Activated CD8-positive, alpha-beta T cell treated with anti-CD3 and anti-CD28 coated beads, Interleukin-2, amount 10 ng/mL, durations not matched to agents 7 days and 5 days (primary cell): ENCODE results near the gene KAZN. TPM values are rescaled to one million over a fixed set of nuclear protein-coding genes. Genes with fewer than 3 reads are reported as not detected.

ENCODE experiments used
- ATAC-seq: fragments of 150-1000 bp; cut with Tn5 transposase; one replicate; pipeline ENCODE4 v1.10.0; 2021; ENCODE audit warnings: moderate library complexity
- CTCF ChIA-PET: fragments of 350-600 bp; sonication (Branson Sonifier 250); formaldehyde crosslinking; loops from one replicate; lab custom pipeline; 2021; ENCODE audit warnings: antibody characterized with exemption; lab: Charles Lee
- POLR2A ChIA-PET: fragments of 350-600 bp; sonication (Branson Sonifier 250); formaldehyde crosslinking; loops from one replicate; lab custom pipeline; 2021; ENCODE audit warnings: antibody characterized with exemption; lab: Charles Lee
- DNase-seq: peaks from one replicate; pipeline ENCODE4 v3.0.0-alpha.2; 2020
- H3K27ac Mint-ChIP-seq: one replicate; pipeline ENCODE4 v1.8.0; 2021; ENCODE audit warnings: mild to moderate bottlenecking, mixed read lengths
- H3K27me3 Mint-ChIP-seq: one replicate; pipeline ENCODE4 v1.8.0; 2021; ENCODE audit warnings: low read depth, mixed read lengths
- H3K36me3 Mint-ChIP-seq: one replicate; pipeline ENCODE4 v1.8.0; 2021; ENCODE audit warnings: low read depth, mixed read lengths
- H3K4me1 Mint-ChIP-seq: one replicate; pipeline ENCODE4 v1.8.0; 2021; ENCODE audit warnings: low read depth, mixed read lengths
- H3K4me3 Mint-ChIP-seq: one replicate; pipeline ENCODE4 v1.8.0; 2021; ENCODE audit warnings: mild to moderate bottlenecking, mixed read lengths
- H3K9me3 Mint-ChIP-seq: one replicate; pipeline ENCODE4 v1.8.0; 2022; ENCODE audit warnings: mixed read lengths; ENCODE audit not compliant: insufficient read depth
- total RNA-seq, 2 experiments: library from RNA; stranded (reverse); gene quantifications; one replicate each; pipeline ENCODE4 v1.2.3, GENCODE V29; 2021

Gene KAZN
- total RNA-seq, 2 experiments from 2014 or later = 1.1 to 1.7 TPM

DNA sequence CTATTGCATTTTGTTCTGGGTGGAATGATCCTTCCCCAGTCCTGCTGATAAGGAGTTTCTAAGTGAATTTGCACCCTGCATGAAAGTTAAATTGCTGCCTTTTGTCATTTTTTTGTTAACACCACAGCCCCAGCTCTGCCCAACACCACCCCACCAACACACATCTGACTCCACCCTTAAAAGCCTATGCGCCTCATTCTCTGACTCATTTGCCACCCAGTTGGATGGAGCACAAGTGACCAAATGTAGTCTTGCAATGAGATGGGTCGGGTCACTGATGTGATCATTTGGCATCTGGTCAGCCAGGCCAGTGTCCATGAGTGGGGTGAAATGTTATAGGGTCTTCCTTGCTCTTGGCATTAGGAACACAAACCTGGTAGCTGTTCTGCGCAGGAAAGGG lies 256.8 kb downstream of the KAZN start:
- no peak for ATAC-seq
- DNase-seq = no peak
- H3K27ac Mint-ChIP-seq = no peak overlapping the region
- H3K27me3 Mint-ChIP-seq = no peaks in the 10 kb centered on the region
- H3K9me3 Mint-ChIP-seq = no peaks in the 10 kb centered on the region
- CTCF ChIA-PET = interaction anchor here (1.0 kb wide), 1 partner anchor 273 kb away, joined by 3 read pairs; no protein-coding TSS in a partner anchor
- POLR2A ChIA-PET = no interaction called here
- H3K4me1 Mint-ChIP-seq = no peaks in the 10 kb centered on the region
- no peaks in the 10 kb centered on the region for H3K36me3 Mint-ChIP-seq
- no peak overlapping the region for H3K4me3 Mint-ChIP-seq

DNA sequence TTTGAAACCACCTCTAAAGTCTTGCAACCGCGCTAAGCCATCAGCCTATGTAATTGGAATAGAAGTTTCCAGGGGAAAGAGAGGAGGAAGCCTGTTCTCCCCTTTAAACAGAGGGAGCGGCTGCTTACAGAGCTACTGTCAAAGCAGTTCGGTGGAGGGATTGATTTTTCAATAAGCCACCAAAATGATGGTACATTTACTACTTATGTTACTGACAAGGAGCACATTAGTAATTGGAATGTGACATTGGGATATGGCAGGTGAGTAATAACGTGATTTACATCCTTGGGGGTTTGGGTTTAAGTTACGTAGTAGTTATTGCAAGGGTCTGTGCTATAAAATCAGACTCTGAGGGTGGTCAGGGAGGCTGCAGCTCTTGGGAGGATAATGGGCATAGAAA lies 257.3 kb downstream of the KAZN start:
- H3K36me3 Mint-ChIP-seq = no peaks in the 10 kb centered on the region
- H3K9me3 Mint-ChIP-seq = no peaks in the 10 kb centered on the region
- ChIA-PET POLR2A (no interaction called here), CTCF (interaction anchor here (1.0 kb wide), 1 partner anchor 273 kb away, joined by 3 read pairs; no protein-coding TSS in a partner anchor)
- no peak overlapping the region for H3K27ac Mint-ChIP-seq
- DNase-seq (no peak), ATAC-seq (no peak)
- H3K4me1 Mint-ChIP-seq = no peaks in the 10 kb centered on the region
- no peaks in the 10 kb centered on the region for H3K27me3 Mint-ChIP-seq
- no peak overlapping the region for H3K4me3 Mint-ChIP-seq

DNA sequence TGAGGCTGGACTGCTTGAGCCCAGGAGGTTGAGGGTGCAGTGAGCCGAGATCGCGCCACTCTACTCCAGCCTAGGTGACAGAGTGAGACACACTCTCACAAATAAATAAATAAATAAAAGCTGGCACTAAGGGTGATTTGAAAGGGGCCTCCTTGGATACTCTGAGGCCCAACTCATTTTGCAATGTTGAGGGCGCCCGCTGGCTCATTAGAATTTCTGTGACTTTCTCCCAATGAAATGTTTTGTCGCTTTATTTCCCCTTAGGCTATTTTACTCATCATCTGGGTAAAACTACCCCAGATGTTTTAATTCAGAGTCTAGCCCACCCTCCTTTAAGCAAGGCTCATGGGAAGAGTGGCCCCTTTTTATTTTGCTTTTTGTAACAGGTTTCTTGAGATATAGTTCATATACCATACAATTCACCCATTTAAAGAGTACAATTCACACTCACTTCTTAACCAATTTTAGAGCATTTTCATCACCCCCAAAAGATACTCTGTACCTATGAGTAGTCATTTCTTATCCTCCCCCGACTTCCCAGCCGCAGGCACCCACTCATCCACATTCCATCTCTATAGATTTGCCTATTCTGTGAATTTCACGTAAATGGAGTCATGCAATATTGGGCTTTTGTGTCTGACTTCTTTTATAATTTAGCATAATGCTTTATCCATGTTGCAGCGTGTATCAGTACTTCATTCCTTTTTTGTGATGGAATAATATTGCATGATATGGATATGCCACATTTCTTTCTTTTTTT lies 259.1 kb downstream of the KAZN start:
- no peak overlapping the region for H3K27ac Mint-ChIP-seq
- CTCF ChIA-PET = no interaction called here

DNA sequence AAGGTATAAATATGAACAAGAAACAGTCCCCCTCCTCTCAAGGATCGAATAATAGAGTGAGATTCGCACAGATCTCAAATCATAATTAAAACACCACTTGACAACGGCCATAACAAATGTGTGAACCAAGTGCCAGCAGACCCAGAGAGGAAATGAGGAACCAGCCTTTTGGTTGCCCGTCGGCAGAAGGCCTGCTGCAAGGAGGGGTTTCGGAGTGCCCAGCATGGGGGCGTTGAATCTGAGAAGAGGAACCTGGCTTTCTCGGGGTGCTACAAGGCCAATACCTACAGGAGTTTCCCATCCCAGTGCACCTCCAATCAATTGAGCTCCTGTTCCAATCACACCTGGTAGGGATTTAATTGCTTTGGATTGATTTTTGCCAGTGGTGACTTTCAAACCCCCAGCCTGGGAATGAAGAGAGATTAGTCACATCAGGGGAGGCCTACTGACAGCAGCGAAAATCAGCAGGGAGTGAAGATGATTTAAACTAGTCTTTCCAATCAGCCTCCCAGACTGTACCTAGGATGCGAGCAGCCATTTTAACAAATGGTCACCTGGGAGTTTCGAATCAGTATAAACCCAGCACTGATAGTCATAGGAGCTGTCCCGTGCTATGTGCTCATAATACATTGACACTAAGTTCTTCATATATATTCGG lies 263.8 kb downstream of the KAZN start:
- Mint-ChIP-seq H3K27ac (no peak overlapping the region), H3K36me3 (no peaks in the 10 kb centered on the region), H3K27me3 (no peaks in the 10 kb centered on the region), H3K4me3 (no peak overlapping the region), H3K9me3 (no peaks in the 10 kb centered on the region), H3K4me1 (no peaks in the 10 kb centered on the region)
- POLR2A ChIA-PET = no interaction called here
- ATAC-seq (no peak), DNase-seq (no peak)
- CTCF ChIA-PET = no interaction called here

More for the DNA sequence above, 259.1 kb downstream of the KAZN start:
- Mint-ChIP-seq H3K36me3 (no peaks in the 10 kb centered on the region), H3K4me1 (no peaks in the 10 kb centered on the region), H3K4me3 (no peak overlapping the region), H3K9me3 (no peaks in the 10 kb centered on the region), H3K27me3 (no peaks in the 10 kb centered on the region)
- DNase-seq (no peak), ATAC-seq (no peak)
- POLR2A ChIA-PET = no interaction called here

DNA sequence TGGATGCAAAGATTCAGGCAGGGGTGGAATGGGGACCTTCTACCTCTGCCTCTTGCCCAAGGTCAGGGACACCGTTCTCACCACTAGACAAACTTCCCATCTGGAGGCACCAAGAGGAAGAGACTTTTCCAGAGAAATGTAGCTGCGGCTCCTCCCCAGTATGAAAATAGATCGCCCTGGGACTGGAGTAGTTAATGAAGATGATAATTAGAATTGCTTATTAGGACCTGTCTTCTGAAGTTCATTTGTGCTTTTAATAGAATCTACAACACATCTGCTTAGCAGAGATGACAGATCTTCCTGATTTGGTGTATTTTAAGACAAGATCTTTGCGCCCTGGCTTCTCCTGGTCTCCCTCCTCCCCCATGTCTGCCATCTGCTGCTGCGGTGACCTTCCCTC lies 266.6 kb downstream of the KAZN start:
- no peaks in the 10 kb centered on the region for H3K27me3 Mint-ChIP-seq
- ATAC-seq (no peak), DNase-seq (no peak)
- H3K36me3 Mint-ChIP-seq = no peaks in the 10 kb centered on the region
- no peaks in the 10 kb centered on the region for H3K9me3 Mint-ChIP-seq
- ChIA-PET CTCF (no interaction called here), POLR2A (no interaction called here)
- no peaks in the 10 kb centered on the region for H3K4me1 Mint-ChIP-seq
- H3K4me3 Mint-ChIP-seq = no peak overlapping the region
- no peak overlapping the region for H3K27ac Mint-ChIP-seq

DNA sequence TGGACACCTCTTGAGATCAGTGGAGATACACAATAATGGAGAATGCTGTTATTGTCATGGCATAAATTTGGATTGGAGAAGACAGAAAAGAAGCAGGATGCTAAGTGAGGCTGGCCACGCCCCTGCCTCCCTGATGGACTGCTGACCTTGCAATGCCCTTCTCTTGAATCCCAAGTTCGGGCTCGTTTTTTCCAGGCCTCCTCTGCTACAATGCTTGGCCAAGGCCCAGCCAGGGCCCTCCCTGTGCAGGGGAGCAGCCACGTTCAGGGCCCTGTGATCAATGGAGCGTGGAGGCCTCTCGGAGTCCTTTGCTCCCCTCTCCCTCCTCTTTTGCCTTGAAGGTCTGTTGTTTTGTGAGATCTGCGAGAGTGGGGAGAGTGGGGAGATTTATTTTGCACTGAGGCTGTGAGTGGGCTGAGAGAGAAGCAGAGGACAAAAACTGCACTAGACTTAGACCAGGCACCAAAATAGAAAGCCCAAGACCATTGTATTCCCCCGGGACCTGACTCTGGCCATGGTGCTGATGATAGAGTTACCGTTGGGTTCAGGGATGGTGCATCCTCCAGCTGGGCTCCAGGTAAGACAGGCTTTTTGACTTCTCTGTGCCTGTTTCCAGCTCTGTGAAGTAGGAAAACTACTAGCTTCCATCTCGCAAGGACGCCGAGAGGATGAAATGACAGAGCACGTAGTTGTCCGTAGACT lies 268.6 kb downstream of the KAZN start:
- Mint-ChIP-seq H3K4me3 (no peak overlapping the region), H3K36me3 (no peaks in the 10 kb centered on the region), H3K4me1 (no peaks in the 10 kb centered on the region), H3K27me3 (no peaks in the 10 kb centered on the region), H3K9me3 (no peaks in the 10 kb centered on the region), H3K27ac (no peak overlapping the region)
- CTCF ChIA-PET = no interaction called here
- POLR2A ChIA-PET = no interaction called here
- DNase-seq = no peak
- no peak for ATAC-seq

DNA sequence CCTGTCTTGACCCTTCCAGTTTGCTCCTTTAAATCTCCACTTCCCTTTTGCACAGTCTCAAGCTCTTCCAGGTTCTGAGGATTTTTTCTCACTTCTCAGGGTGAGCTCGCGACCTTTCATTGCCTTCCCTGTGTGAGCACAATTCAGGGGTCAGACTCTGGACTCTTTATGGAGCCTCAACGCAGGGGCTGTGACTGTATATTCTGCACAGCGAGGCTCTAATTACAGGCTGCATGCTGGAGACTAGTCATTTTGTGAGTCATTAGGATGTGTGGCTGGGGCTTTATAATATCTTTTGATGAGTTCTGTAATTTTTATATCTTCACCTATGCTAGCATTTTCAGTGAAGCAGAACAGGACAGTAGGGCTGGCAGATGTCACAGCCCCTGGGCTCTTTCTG lies 270.7 kb downstream of the KAZN start:
- Mint-ChIP-seq H3K27ac (no peak overlapping the region), H3K36me3 (no peaks in the 10 kb centered on the region), H3K27me3 (no peaks in the 10 kb centered on the region), H3K4me3 (no peak overlapping the region), H3K4me1 (no peaks in the 10 kb centered on the region), H3K9me3 (no peaks in the 10 kb centered on the region)
- DNase-seq (no peak), ATAC-seq (no peak)
- ChIA-PET CTCF (no interaction called here), POLR2A (no interaction called here)

DNA sequence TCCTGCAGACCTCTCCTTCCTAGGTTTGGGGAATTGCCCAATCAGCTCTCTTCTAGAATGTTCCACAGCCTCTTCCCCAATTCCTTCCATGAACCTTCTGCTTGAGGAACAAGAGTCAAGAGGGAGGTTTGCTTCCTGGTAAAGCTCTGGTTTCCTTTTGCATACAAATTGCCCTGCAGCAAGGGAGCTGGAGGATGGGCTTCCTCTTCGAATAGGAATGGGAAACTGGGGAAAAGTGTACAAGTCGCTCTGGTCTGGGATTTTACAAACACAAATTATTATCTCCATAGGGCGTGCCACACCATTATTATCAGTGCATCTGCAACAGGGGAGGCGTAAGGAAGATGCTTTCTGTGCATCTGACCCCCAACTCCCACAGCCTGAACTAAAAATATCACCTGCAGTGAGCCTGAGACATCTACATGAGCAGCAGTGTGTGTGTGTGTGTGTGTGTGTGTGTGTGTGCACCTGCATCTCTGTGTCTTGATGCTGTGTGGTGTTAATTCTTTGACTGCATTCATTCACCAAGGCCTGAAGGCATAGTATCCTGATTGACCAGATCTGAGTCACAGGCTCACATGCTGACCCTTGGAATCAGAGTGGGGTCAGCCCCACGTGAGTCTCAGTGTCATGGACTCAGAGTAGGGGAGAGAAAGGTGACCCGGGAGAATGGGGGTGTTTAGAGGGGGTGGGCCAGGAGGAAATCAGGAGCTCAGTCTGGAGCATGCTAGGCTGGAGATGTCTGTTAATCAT lies 272.9 kb downstream of the KAZN start:
- DNase-seq = no peak
- Mint-ChIP-seq H3K9me3 (no peaks in the 10 kb centered on the region), H3K27me3 (peaks cover 11% of the 10 kb centered on the region), H3K4me1 (no peaks in the 10 kb centered on the region), H3K4me3 (no peak overlapping the region), H3K36me3 (no peaks in the 10 kb centered on the region), H3K27ac (no peak overlapping the region)
- POLR2A ChIA-PET = no interaction called here
- CTCF ChIA-PET = no interaction called here
- ATAC-seq = no peak

DNA sequence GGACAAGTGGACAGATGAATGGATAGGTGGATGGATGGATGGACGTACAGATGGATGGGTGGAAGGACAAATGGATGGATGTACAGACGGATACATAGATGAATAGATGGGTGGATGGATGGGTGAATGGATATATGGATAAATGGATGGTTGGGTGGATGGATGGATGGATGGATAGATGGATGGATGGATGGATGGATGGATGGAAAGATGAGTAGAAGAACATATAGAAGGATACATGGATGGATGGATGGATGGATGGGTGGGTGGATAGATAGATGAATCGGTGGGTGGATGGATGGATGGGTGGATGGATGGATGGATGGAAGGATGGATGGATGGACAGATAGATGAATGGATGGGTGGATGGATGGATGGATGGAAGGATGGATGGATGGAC lies 274.3 kb downstream of the KAZN start:
- POLR2A ChIA-PET = no interaction called here
- no peak overlapping the region for H3K4me3 Mint-ChIP-seq
- DNase-seq = no peak
- H3K4me1 Mint-ChIP-seq = no peaks in the 10 kb centered on the region
- ATAC-seq = no peak
- CTCF ChIA-PET = interaction anchor here (1.2 kb wide), 1 partner anchor 174 kb away, joined by 4 read pairs; no protein-coding TSS in a partner anchor
- H3K9me3 Mint-ChIP-seq = no peaks in the 10 kb centered on the region
- peaks cover 15% of the 10 kb centered on the region for H3K27me3 Mint-ChIP-seq
- no peaks in the 10 kb centered on the region for H3K36me3 Mint-ChIP-seq
- no peak overlapping the region for H3K27ac Mint-ChIP-seq

DNA sequence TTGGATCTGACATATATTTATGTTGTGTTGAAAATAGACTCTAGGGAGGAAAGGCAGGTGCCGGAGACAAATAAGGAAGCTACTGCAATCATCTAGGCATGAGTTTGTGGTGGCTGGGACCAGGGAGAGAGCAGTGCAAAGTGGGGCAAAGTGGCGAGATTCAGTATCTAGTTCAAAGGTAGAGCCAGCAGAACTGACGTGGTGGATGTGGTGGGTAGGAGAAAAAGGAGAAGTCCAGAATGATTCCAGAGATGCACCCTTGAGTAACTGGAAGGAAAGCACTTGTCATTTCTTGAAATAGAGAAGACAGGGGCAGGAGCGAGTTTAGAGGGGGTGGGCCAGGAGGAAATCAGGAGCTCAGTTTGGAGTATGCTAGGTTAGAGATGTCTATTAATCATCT lies 275.2 kb downstream of the KAZN start:
- H3K27ac Mint-ChIP-seq = no peak overlapping the region
- ChIA-PET CTCF (no interaction called here), POLR2A (no interaction called here)
- ATAC-seq = no peak
- H3K4me3 Mint-ChIP-seq = no peak overlapping the region
- peaks cover 15% of the 10 kb centered on the region for H3K27me3 Mint-ChIP-seq
- no peak for DNase-seq
- no peaks in the 10 kb centered on the region for H3K36me3 Mint-ChIP-seq
- no peaks in the 10 kb centered on the region for H3K9me3 Mint-ChIP-seq
- H3K4me1 Mint-ChIP-seq = no peaks in the 10 kb centered on the region

DNA sequence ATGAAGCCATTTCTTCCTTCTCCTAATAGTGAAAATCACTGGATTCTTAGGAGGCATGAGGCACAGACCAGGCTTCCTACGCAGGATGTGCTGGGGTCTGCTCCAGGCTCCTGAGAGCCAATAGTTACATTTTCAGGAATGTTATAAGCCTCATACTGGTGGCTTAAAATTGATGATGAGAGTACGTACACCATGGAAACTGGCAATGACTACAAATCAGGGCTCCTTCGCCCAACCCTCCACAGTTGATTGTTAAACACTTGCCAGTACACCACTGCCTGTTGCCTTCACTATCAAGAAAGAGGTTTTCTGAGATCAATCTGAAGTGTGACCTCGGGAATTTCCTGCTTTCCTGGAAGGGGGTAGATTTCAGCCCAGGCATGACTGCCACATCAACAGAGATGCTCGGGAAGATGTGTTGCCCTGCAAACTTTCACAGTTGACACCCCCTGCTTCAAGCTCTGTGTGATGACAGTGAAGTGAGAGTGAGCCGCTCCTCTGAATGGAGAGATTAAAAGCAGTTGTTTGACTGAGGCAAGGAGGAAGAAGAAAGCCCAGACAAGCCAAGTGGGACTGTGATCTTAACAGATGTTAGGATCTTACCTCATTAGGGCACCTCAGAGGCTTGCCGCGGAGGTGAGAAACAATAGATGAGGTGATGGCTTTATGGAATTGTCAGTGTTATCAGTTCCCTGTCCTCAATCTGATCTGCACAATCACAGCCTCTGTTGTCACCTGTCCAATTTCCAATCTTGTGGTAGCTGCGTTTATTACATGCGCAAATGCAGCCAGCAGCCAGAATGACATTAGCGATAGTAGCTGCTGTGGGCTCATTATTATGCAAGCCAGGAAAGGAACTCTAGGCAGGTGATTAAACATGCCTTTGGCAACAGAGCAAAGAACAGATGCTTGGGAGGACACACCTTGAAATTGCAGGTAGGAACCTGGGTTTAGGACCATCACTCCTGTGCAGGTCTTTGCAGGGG lies 277.3 kb downstream of the KAZN start:
- DNase-seq (no peak), ATAC-seq (no peak)
- no peaks in the 10 kb centered on the region for H3K36me3 Mint-ChIP-seq
- ChIA-PET POLR2A (no interaction called here), CTCF (no interaction called here)
- no peaks in the 10 kb centered on the region for H3K4me1 Mint-ChIP-seq
- H3K4me3 Mint-ChIP-seq = no peak overlapping the region
- H3K27me3 Mint-ChIP-seq = peaks cover 15% of the 10 kb centered on the region
- H3K9me3 Mint-ChIP-seq = no peaks in the 10 kb centered on the region
- no peak overlapping the region for H3K27ac Mint-ChIP-seq
